Measurements from ENCODE around the gene IGLL1. TPM values are rescaled to one million over a fixed set of nuclear protein-coding genes. Genes with fewer than 3 reads are reported as not detected.

Gene IGLL1
- total RNA-seq, 1 donor from 2014 or later: not detected

GRCh38 chr22:23531966-23532705 lies 48.0 kb downstream of the IGLL1 start:
- Mint-ChIP-seq H3K4me1 (ENCODE audit: low read depth, unreplicated experiment) (no peaks in the 10 kb centered on the region), H3K36me3 (ENCODE audit: low read depth, unreplicated experiment) (no peaks in the 10 kb centered on the region), H3K9me3 (ENCODE audit: unreplicated experiment) (no peaks in the 10 kb centered on the region), H3K4me3 (ENCODE audit: unreplicated experiment) (no peak overlapping the region), H3K27me3 (ENCODE audit: low read depth, unreplicated experiment) (peaks cover 40% of the 10 kb centered on the region), H3K27ac (ENCODE audit: unreplicated experiment) (no peak overlapping the region)
- Histone ChIP-seq H3K4me3 (ENCODE audit: insufficient read depth, low read depth, low read length) (no peak overlapping the region), H3K9me3 (ENCODE audit: insufficient read depth, low read depth, low read length) (no peaks in the 10 kb centered on the region), H2AFZ (ENCODE audit: low read depth, low read length) (no peak overlapping the region), H3K9ac (ENCODE audit: low read length) (no peak overlapping the region), H3K27me3 (ENCODE audit: insufficient read depth, low read length) (no peaks in the 10 kb centered on the region), H3K4me2 (ENCODE audit: low read length) (no peak overlapping the region), H3K79me2 (ENCODE audit: insufficient read depth, low read length) (no peaks in the 10 kb centered on the region), H4K20me1 (ENCODE audit: insufficient read depth, low read length) (no peaks in the 10 kb centered on the region), H3K27ac (ENCODE audit: low read depth, low read length) (no peak overlapping the region), H3K4me1 (ENCODE audit: insufficient read depth, low read length) (no peaks in the 10 kb centered on the region), H3K36me3 (ENCODE audit: insufficient read depth, low read length) (no peaks in the 10 kb centered on the region)
- no peak for TF ChIP-seq EZH2 (IDR thresholded peaks at IDR 0.05; ENCODE audit: insufficient read depth, low read length)
- no peak for TF ChIP-seq CTCF (IDR thresholded peaks at IDR 0.05; ENCODE audit: insufficient read depth, low read depth, low read length)
- no peak for FAIRE-seq
- DNase-seq (ENCODE audit: low read depth): no peak

- Histone ChIP-seq H2AFZ (ENCODE audit: low read depth, low read length) (no peak overlapping the region), H3K9ac (ENCODE audit: low read length) (no peak overlapping the region), H4K20me1 (ENCODE audit: insufficient read depth, low read length) (no peaks in the 10 kb centered on the region), H3K36me3 (ENCODE audit: insufficient read depth, low read length) (no peaks in the 10 kb centered on the region), H3K27me3 (ENCODE audit: insufficient read depth, low read length) (no peaks in the 10 kb centered on the region), H3K4me2 (ENCODE audit: low read length) (no peak overlapping the region), H3K4me3 (ENCODE audit: insufficient read depth, low read depth, low read length) (no peak overlapping the region), H3K9me3 (ENCODE audit: insufficient read depth, low read depth, low read length) (no peaks in the 10 kb centered on the region), H3K27ac (ENCODE audit: low read depth, low read length) (no peak overlapping the region), H3K79me2 (ENCODE audit: insufficient read depth, low read length) (no peaks in the 10 kb centered on the region), H3K4me1 (ENCODE audit: insufficient read depth, low read length) (no peaks in the 10 kb centered on the region)
- Mint-ChIP-seq H3K4me1 (ENCODE audit: low read depth, unreplicated experiment) (no peaks in the 10 kb centered on the region), H3K27me3 (ENCODE audit: low read depth, unreplicated experiment) (peaks cover 41% of the 10 kb centered on the region), H3K4me3 (ENCODE audit: unreplicated experiment) (no peak overlapping the region), H3K9me3 (ENCODE audit: unreplicated experiment) (no peaks in the 10 kb centered on the region), H3K27ac (ENCODE audit: unreplicated experiment) (no peak overlapping the region), H3K36me3 (ENCODE audit: low read depth, unreplicated experiment) (no peaks in the 10 kb centered on the region)
- TF ChIP-seq EZH2 (IDR thresholded peaks at IDR 0.05; ENCODE audit: insufficient read depth, low read length): no peak
- TF ChIP-seq CTCF (IDR thresholded peaks at IDR 0.05; ENCODE audit: insufficient read depth, low read depth, low read length): no peak
- DNase-seq (ENCODE audit: low read depth) (no peak), FAIRE-seq (no peak)
These were observed 48.7 kb downstream of the IGLL1 start for GRCh38 chr22:23531283-23531956.
